ENCODE data around the gene RIOK2.

DNA sequence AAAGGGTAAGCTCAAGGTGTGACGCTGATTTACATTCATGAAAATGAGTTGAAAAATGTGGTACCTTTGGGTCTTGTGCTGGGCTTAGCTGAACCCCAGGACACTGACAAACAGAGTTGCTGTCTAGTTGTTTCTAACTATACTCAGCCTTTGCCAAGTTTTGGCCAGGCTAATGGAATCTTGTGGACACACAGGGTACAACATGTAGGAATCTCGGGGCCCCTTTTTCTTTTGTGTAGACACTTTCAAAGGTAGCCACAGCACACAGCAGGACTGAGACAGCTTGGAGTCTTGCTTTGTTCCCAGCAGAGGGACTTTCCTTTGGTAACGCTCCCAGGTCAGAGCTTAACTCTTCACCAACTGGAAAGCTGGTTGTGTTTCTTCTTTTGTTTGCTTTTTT lies 48.4 kb downstream of the RIOK2 start:
- no peak for TF ChIP-seq EZH2 (IDR thresholded peaks at IDR 0.05; ENCODE audit: borderline replicate concordance, low read length)
- TF ChIP-seq CTCF (IDR thresholded peaks at IDR 0.05; ENCODE audit: low read length): no peak

Measured in OCI-LY1 (cell line).